ENCODE results near the gene ADAM12.

GRCh38 chr10:126342680-126343079, 45.6 kb downstream of the ADAM12 start:
- TF ChIP-seq POLR2A (IDR thresholded peaks at IDR 0.05) (no peak), CTCF (IDR thresholded peaks at IDR 0.05) (no peak), POLR2AphosphoS5 (IDR thresholded peaks at IDR 0.05) (no peak)

Measured in suprapubic skin (tissue), 4 donors.